ENCODE data around the gene PPIL4. TPM values are rescaled to one million over a fixed set of nuclear protein-coding genes. Genes with fewer than 3 reads are reported as not detected.

Gene PPIL4
- total and polyA plus RNA-seq, 2 of the 13 experiments (the other 11 are each of a cell fraction or from before 2014, with no cell fraction given): 5.5 to 46.0 TPM

- TF ChIP-seq NFKB2 (CRISPR knock-in tag; IDR thresholded peaks at IDR 0.05; ENCODE audit: borderline replicate concordance) (peak; percentile 88; the same call in 1 of the 2 replicates), SNAPC5 (CRISPR knock-in tag; IDR thresholded peaks at IDR 0.05; ENCODE audit: borderline replicate concordance) (0 out of 2 replicates have a peak, but pooled peaks have one; percentile 51), SMARCC2 (IDR thresholded peaks at IDR 0.05) (peak; percentile 47; the same call in 1 of the 2 replicates), GABPA (IDR thresholded peaks at IDR 0.05; ENCODE audit: low read depth, low read length) (peak; percentile 88), GABPA (CRISPR knock-in tag; IDR thresholded peaks at IDR 0.05; ENCODE audit: low read depth) (peak; percentile 93), KIAA2018 (CRISPR knock-in tag; IDR thresholded peaks at IDR 0.05; ENCODE audit: borderline replicate concordance) (no peak), NKX3-1 (CRISPR knock-in tag; IDR thresholded peaks at IDR 0.05) (peak; percentile 86), REXO4 (CRISPR knock-in tag; IDR thresholded peaks at IDR 0.05; ENCODE audit: borderline replicate concordance) (no peak), ATF7 (IDR thresholded peaks at IDR 0.05) (no peak), ATF7 (CRISPR knock-in tag; IDR thresholded peaks at IDR 0.05) (no peak; the same call in 1 of the 2 replicates), ZBTB2 (CRISPR knock-in tag; IDR thresholded peaks at IDR 0.05; ENCODE audit: low read depth) (peak; percentile 96), ZNF362 (CRISPR knock-in tag; IDR thresholded peaks at IDR 0.05; ENCODE audit: borderline replicate concordance) (peak; percentile 41; the same call in 1 of the 2 replicates), PRPF4 (IDR thresholded peaks at IDR 0.05; ENCODE audit: low read depth, low read length, poor library complexity, severe bottlenecking) (no peak), CREBL2 (CRISPR knock-in tag; IDR thresholded peaks at IDR 0.05; ENCODE audit: borderline replicate concordance) (peak; percentile 92; the same call in 1 of the 2 replicates), RORA (CRISPR knock-in tag; IDR thresholded peaks at IDR 0.05) (no peak)
Measured at GRCh38 chr6:149545754-149546471, at the start of gene PPIL4 (continued).
